ENCODE data around the gene BMP10. TPM values are rescaled to one million over a fixed set of nuclear protein-coding genes. Genes with fewer than 3 reads are reported as not detected.

BMP10 gene
- polyA plus RNA-seq, 1 donor (not counting 4 experiments of a cell fraction or from before 2014, with no cell fraction given) = 0.05 TPM

DNA sequence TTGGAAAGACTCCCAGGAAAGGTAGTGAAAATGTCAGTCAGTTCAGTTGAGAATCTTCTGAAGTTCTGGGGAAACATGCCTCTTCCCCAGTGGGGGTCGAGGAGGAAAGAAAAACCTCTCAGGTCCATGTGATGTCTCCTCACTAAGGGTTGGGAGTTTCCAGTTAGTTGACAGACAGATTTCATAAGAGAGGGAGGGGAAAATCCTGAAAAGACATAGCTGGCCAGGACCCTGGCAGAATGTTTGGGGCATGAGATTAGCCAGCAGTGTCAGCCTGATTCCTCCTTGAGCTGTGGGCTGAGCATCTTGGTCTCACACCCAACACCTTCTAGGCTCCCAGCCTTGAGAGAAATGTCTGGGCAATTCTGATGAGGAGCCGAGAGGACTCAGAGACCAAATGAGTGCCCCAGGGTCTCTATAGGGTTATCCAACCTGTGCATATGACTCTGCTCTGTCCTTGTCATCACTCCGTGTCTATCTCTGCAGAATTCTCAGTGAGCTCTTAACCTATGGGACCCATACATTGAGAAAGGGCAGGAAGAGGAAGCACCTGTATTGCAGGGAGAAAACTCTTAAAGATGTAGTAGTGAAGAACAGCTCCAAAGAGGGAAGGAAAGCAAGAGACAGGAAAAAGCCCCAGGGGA is 13.9 kb downstream of the BMP10 start:
- Histone ChIP-seq H3K4me2 (ENCODE audit: control insufficient read depth, extremely low read depth, insufficient read depth, low read depth, low read length) (no peak overlapping the region), H3K79me2 (ENCODE audit: control insufficient read depth, insufficient read depth, low read length) (no peaks in the 10 kb centered on the region), H3K4me1 (ENCODE audit: control insufficient read depth, extremely low read depth, insufficient read depth, low read length) (peaks cover 5% of the 10 kb centered on the region), H3K9me1 (ENCODE audit: control insufficient read depth, extremely low read depth, insufficient read depth, low read length) (no peaks in the 10 kb centered on the region), H3K9me3 (ENCODE audit: control insufficient read depth, low read depth, low read length) (no peaks in the 10 kb centered on the region), H3K27ac (ENCODE audit: control insufficient read depth, insufficient read depth, low read length) (no peak overlapping the region), H3K4me3 (ENCODE audit: control insufficient read depth in 2 of 3, extremely low read depth in 1 of 3, insufficient read depth in 2 of 3, low read depth in 1 of 3, low read length in 3 of 3) (no peak overlapping the region), H3K27me3 (ENCODE audit: control insufficient read depth, extremely low read depth, insufficient read depth, low read length) (no peaks in the 10 kb centered on the region), H4K20me1 (ENCODE audit: control insufficient read depth, extremely low read depth, insufficient read depth, low read length) (no peaks in the 10 kb centered on the region), H2AFZ (ENCODE audit: control insufficient read depth, low read length) (no peak overlapping the region), H3K9ac (ENCODE audit: control insufficient read depth, extremely low read depth, insufficient read depth, low read length) (no peak overlapping the region), H3K36me3 (ENCODE audit: control insufficient read depth in 2 of 2, extremely low read depth in 1 of 2, insufficient read depth in 2 of 2, low read length in 2 of 2) (no peaks in the 10 kb centered on the region)
- FAIRE-seq (no peak), DNase-seq (ENCODE audit: low read depth, low spot score) (no peak)
- no peak for TF ChIP-seq EZH2 (IDR thresholded peaks at IDR 0.05; ENCODE audit: low read length)
- TF ChIP-seq, protein P1, sequence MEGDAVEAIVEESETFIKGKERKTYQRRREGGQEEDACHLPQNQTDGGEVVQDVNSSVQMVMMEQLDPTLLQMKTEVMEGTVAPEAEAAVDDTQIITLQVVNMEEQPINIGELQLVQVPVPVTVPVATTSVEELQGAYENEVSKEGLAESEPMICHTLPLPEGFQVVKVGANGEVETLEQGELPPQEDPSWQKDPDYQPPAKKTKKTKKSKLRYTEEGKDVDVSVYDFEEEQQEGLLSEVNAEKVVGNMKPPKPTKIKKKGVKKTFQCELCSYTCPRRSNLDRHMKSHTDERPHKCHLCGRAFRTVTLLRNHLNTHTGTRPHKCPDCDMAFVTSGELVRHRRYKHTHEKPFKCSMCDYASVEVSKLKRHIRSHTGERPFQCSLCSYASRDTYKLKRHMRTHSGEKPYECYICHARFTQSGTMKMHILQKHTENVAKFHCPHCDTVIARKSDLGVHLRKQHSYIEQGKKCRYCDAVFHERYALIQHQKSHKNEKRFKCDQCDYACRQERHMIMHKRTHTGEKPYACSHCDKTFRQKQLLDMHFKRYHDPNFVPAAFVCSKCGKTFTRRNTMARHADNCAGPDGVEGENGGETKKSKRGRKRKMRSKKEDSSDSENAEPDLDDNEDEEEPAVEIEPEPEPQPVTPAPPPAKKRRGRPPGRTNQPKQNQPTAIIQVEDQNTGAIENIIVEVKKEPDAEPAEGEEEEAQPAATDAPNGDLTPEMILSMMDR (optimal IDR thresholded peaks at IDR 0.05 in 1 of 3, IDR thresholded peaks at IDR 0.05 in 1 of 3, conservative IDR thresholded peaks at IDR 0.05 in 1 of 3; ENCODE audit: extremely low read depth in 1 of 3, insufficient read depth in 2 of 3, low read length in 3 of 3) = no peak
- dilution Hi-C loops (cut with MboI; ENCODE audit: extremely low pct_ligation_motif_present, low sequenced_read_pairs) = no loop called here

GRCh38 chr2:68855550-68855949 is 15.6 kb downstream of the BMP10 start:
- H3K27me3 ChIP-seq (ENCODE audit: control insufficient read depth, extremely low read depth, insufficient read depth, low read length) = no peaks in the 10 kb centered on the region
- TF ChIP-seq, protein P1 (optimal IDR thresholded peaks at IDR 0.05 in 1 of 3, IDR thresholded peaks at IDR 0.05 in 1 of 3, conservative IDR thresholded peaks at IDR 0.05 in 1 of 3; ENCODE audit: extremely low read depth in 1 of 3, insufficient read depth in 2 of 3, low read length in 3 of 3) = no peak
- TF ChIP-seq EZH2 (IDR thresholded peaks at IDR 0.05; ENCODE audit: low read length) = no peak
- H3K9me1 ChIP-seq (ENCODE audit: control insufficient read depth, extremely low read depth, insufficient read depth, low read length) = no peaks in the 10 kb centered on the region
- no peaks in the 10 kb centered on the region for H3K36me3 ChIP-seq (ENCODE audit: control insufficient read depth in 2 of 2, extremely low read depth in 1 of 2, insufficient read depth in 2 of 2, low read length in 2 of 2)
- dilution Hi-C loops (cut with MboI; ENCODE audit: extremely low pct_ligation_motif_present, low sequenced_read_pairs) = no loop called here
- H3K4me1 ChIP-seq (ENCODE audit: control insufficient read depth, extremely low read depth, insufficient read depth, low read length) = peaks cover 5% of the 10 kb centered on the region
- no peaks in the 10 kb centered on the region for H4K20me1 ChIP-seq (ENCODE audit: control insufficient read depth, extremely low read depth, insufficient read depth, low read length)
- H3K9ac ChIP-seq (ENCODE audit: control insufficient read depth, extremely low read depth, insufficient read depth, low read length) = no peak overlapping the region
- H3K79me2 ChIP-seq (ENCODE audit: control insufficient read depth, insufficient read depth, low read length) = no peaks in the 10 kb centered on the region
- no peak overlapping the region for H3K4me2 ChIP-seq (ENCODE audit: control insufficient read depth, extremely low read depth, insufficient read depth, low read depth, low read length)
- no peak for DNase-seq (ENCODE audit: low read depth, low spot score)
- no peaks in the 10 kb centered on the region for H3K9me3 ChIP-seq (ENCODE audit: control insufficient read depth, low read depth, low read length)
- H3K4me3 ChIP-seq (ENCODE audit: control insufficient read depth in 2 of 3, extremely low read depth in 1 of 3, insufficient read depth in 2 of 3, low read depth in 1 of 3, low read length in 3 of 3) = no peak overlapping the region
- no peak overlapping the region for H3K27ac ChIP-seq (ENCODE audit: control insufficient read depth, insufficient read depth, low read length)
- FAIRE-seq = no peak
- no peak overlapping the region for H2AFZ ChIP-seq (ENCODE audit: control insufficient read depth, low read length)
